Stimulated activated CD8-positive, alpha-beta memory T cell treated with anti-CD3 and anti-CD28 coated beads, Interleukin-2, amount 100 ng/mL, for 1 hour (primary cell): ENCODE data around the gene WDR5.

Source experiments
- DNase-seq, 2 donors: peaks; one replicate each; pipeline ENCODE4 v3.0.0-alpha.2; 2020; ENCODE audit warnings: low read depth in 2 of 2

WDR5 gene

GRCh38 chr9:134159566-134160245 lies 23.8 kb downstream of the WDR5 start:
- DNase-seq: no peak

- no peak for DNase-seq
These were observed 25.8 kb downstream of the WDR5 start for GRCh38 chr9:134161647-134162046.

- DNase-seq: no peak
These were observed 26.4 kb downstream of the WDR5 start for GRCh38 chr9:134162212-134162775.

GRCh38 chr9:134162926-134163370 lies 27.1 kb downstream of the WDR5 start:
- no peak for DNase-seq

GRCh38 chr9:134163371-134164196 lies 27.7 kb downstream of the WDR5 start:
- peak; percentile 21 to 41 for DNase-seq

- no peak for DNase-seq
These were observed 29.0 kb downstream of the WDR5 start for GRCh38 chr9:134164879-134165278.

- no peak for DNase-seq
These were observed 29.8 kb downstream of the WDR5 start for GRCh38 chr9:134165357-134166315.

- no peak for DNase-seq
These were observed 30.5 kb downstream of the WDR5 start for GRCh38 chr9:134166374-134166773.

GRCh38 chr9:134167530-134167931 lies 31.6 kb downstream of the WDR5 start:
- DNase-seq: no peak

GRCh38 chr9:134168757-134169550 lies 33.1 kb downstream of the WDR5 start:
- no peak for DNase-seq

GRCh38 chr9:134169724-134170401 lies 34.0 kb downstream of the WDR5 start:
- no peak for DNase-seq

- no peak for DNase-seq
These were observed 34.8 kb downstream of the WDR5 start for GRCh38 chr9:134170532-134171315.

GRCh38 chr9:134171316-134172197 lies 35.7 kb downstream of the WDR5 start:
- DNase-seq: no peak

- no peak for DNase-seq
These were observed 36.6 kb downstream of the WDR5 start for GRCh38 chr9:134172198-134173126.

- DNase-seq: no peak
These were observed 37.5 kb downstream of the WDR5 start for GRCh38 chr9:134173127-134174072.

GRCh38 chr9:134174073-134174449 lies 38.2 kb downstream of the WDR5 start:
- no peak for DNase-seq
